WERI-Rb-1 (cell line): ENCODE data around the gene GDPD5.

ENCODE experiments used
- DNase-seq: peaks from one replicate; pipeline ENCODE4 v3.0.0-alpha.2; 2020
- H3K27ac ChIP-seq: fragments of 250-450 bp; sonication (Bioruptor Pico); 2 replicates; pipeline ENCODE4 v1.5.1; 2020; ENCODE audit warnings: mild to moderate bottlenecking, moderate library complexity
- H3K27me3 ChIP-seq: fragments of 250-450 bp; sonication (Bioruptor Pico); 2 replicates; pipeline ENCODE4 v1.5.1; 2021; ENCODE audit warnings: mild to moderate bottlenecking, low read depth, moderate library complexity; ENCODE audit not compliant: insufficient read depth, severe bottlenecking
- H3K36me3 ChIP-seq: fragments of 250-450 bp; sonication (Bioruptor Pico); 2 replicates; pipeline ENCODE4 v1.5.1; 2020; ENCODE audit warnings: mild to moderate bottlenecking, moderate library complexity
- H3K4me3 ChIP-seq: 2 replicates; pipeline ENCODE4 v1.5.1; 2011; ENCODE audit warnings: low read depth, mild to moderate bottlenecking, control low read depth, low read length
- H3K9me3 ChIP-seq: fragments of 250-450 bp; sonication (Bioruptor Pico); 2 replicates; pipeline ENCODE4 v1.5.1; 2021; ENCODE audit warnings: mild to moderate bottlenecking, moderate library complexity; ENCODE audit not compliant: severe bottlenecking
- TF ChIP-seq, protein P1 (sequence below): IDR thresholded peaks from 2 replicates; pipeline ENCODE4 v1.5.1; 2011; ENCODE audit warnings: low read depth, mild to moderate bottlenecking, control low read depth, inconsistent platforms, low read length

GDPD5 gene

DNA sequence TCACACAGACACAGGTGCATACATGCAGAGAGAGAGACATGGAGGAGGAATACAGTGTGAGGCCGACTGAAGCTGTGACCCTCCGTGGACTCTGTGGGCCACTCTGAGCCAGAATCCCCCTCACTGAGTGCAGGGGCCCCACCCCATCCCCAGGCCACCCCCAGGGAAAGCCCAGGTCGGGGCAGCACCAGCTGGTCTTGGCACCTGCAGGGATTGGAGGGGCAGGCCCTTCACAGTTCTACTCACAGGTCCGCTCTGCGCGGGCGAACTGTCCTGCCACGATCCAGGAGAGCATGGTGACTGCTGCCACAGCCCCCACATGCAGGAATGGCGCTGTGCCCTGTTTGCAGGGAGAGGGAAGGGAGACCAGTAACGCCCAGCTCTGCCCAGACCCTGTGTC is 76.5 kb downstream of the GDPD5 start:
- Histone ChIP-seq H3K4me3 (no peak overlapping the region), H3K27ac (no peak overlapping the region), H3K36me3 (no peaks in the 10 kb centered on the region; the same call in 1 of the 2 replicates), H3K9me3 (no peaks in the 10 kb centered on the region), H3K27me3 (no peaks in the 10 kb centered on the region)
- DNase-seq = no peak
- TF ChIP-seq, protein P1, sequence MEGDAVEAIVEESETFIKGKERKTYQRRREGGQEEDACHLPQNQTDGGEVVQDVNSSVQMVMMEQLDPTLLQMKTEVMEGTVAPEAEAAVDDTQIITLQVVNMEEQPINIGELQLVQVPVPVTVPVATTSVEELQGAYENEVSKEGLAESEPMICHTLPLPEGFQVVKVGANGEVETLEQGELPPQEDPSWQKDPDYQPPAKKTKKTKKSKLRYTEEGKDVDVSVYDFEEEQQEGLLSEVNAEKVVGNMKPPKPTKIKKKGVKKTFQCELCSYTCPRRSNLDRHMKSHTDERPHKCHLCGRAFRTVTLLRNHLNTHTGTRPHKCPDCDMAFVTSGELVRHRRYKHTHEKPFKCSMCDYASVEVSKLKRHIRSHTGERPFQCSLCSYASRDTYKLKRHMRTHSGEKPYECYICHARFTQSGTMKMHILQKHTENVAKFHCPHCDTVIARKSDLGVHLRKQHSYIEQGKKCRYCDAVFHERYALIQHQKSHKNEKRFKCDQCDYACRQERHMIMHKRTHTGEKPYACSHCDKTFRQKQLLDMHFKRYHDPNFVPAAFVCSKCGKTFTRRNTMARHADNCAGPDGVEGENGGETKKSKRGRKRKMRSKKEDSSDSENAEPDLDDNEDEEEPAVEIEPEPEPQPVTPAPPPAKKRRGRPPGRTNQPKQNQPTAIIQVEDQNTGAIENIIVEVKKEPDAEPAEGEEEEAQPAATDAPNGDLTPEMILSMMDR = no peak

DNA sequence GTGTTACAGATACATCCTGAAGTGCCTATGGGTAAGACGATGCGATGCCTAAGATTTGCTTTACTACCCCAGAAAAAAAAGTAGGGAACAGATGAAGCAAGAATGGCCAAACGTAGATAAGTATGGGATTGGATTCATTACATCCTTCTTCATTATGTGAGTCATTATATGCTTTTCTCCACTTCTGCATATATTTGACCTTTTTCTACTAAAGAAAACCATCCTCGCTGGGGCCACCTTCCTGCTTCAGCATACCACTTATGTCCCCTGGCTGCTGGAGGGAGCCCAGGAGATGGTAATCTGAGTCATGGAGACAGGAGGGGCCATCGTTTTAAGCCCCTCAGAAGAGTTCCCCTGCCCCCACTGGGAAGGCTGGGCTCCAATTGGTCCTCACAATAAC is 78.3 kb downstream of the GDPD5 start:
- Histone ChIP-seq H3K36me3 (no peaks in the 10 kb centered on the region; the same call in 1 of the 2 replicates), H3K27ac (no peak overlapping the region), H3K27me3 (no peaks in the 10 kb centered on the region), H3K4me3 (no peak overlapping the region), H3K9me3 (no peaks in the 10 kb centered on the region)
- DNase-seq = no peak
- TF ChIP-seq, protein P1 = no peak

DNA sequence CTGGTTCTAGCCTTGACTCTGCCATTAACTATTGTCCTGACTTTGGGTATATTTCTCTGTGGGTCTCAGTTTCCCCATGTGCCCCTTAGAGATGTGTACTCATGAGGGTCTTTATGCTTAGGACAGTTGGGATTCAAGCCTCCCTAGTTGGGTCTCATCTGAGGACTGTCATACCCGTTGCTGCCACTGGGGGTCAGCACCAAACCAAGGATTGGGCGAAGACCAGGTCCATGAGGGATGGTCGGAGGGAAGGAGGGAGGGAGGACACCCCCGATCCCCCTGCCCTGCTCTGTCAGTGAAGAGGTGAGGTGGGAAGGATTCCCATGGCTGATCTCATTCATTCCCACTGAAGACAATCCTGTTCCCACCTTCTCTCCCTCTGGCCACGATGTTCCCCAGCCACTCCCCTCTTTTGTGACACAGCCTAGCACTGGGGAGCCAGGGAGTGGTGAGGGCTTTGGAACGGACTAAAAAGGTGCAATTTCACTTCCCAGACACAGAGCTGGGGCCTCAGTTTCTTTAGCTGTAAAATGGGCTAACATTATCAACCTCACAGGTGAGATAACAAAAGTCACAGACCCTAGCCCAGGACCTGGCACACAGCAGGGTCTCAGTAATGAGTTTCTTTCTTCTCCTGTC is 80.3 kb downstream of the GDPD5 start:
- H3K27me3 ChIP-seq = no peaks in the 10 kb centered on the region
- H3K36me3 ChIP-seq = no peaks in the 10 kb centered on the region
- no peak overlapping the region for H3K4me3 ChIP-seq
- H3K9me3 ChIP-seq = no peaks in the 10 kb centered on the region
- H3K27ac ChIP-seq = no peak overlapping the region
- peak; percentile 77 for DNase-seq
- TF ChIP-seq, protein P1 = peak; percentile 90

DNA sequence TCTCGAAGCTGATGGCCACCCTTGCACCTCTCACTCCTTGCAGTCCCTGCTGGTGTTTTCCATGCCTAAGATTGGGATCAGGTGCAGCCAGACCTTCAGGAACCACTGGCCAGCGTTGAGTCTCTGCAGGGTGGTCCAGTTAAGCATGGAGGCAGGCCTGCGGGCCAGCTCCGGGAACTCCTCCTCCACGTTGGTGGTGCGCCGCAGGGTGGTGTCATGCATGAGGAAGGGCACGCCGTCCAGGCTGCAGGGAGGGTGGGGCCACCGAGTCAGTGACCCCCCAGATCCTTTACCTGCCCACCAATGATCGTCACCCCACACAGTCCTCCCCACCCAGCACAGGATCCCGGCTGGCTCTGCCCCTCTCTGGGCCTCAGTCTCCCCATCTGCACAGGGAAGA is 82.7 kb downstream of the GDPD5 start:
- DNase-seq = no peak
- H3K27ac ChIP-seq = no peak overlapping the region
- TF ChIP-seq, protein P1 = no peak
- no peaks in the 10 kb centered on the region for H3K27me3 ChIP-seq
- no peaks in the 10 kb centered on the region for H3K9me3 ChIP-seq
- no peak overlapping the region for H3K4me3 ChIP-seq
- H3K36me3 ChIP-seq = no peaks in the 10 kb centered on the region

- no peaks in the 10 kb centered on the region for H3K9me3 ChIP-seq
- no peaks in the 10 kb centered on the region for H3K27me3 ChIP-seq
- H3K36me3 ChIP-seq = no peaks in the 10 kb centered on the region
- H3K4me3 ChIP-seq = no peak overlapping the region
- TF ChIP-seq, protein P1 = 0 out of 2 replicates have a peak, but pooled peaks have one; percentile 14
- DNase-seq = no peak
- H3K27ac ChIP-seq = no peak overlapping the region
These were observed 83.4 kb downstream of the GDPD5 start for GRCh38 chr11:75442161-75442885.
